Activated naive CD4-positive, alpha-beta T cell treated with anti-CD3 and anti-CD28 coated beads for 36 hours (primary cell): ENCODE results near the gene FOXO6. TPM values are rescaled to one million over a fixed set of nuclear protein-coding genes. Genes with fewer than 3 reads are reported as not detected.
A peak's percentile ranks its signal among the peaks of the same experiment; 100 is the strongest.

Experiments used
- CTCF ChIA-PET: fragments of 350-600 bp; sonication (Branson Sonifier 250); formaldehyde crosslinking; loops from one replicate; lab custom pipeline; 2021; ENCODE audit warnings: antibody characterized with exemption; lab: Charles Lee
- DNase-seq: peaks from one replicate; pipeline ENCODE4 v3.0.0-alpha.2; 2020
- H3K27ac Mint-ChIP-seq: one replicate; pipeline ENCODE4 v1.8.0; 2021; ENCODE audit warnings: mild to moderate bottlenecking, mixed read lengths
- H3K27me3 Mint-ChIP-seq: one replicate; pipeline ENCODE4 v1.8.0; 2021; ENCODE audit warnings: low read depth, mixed read lengths
- H3K36me3 Mint-ChIP-seq: one replicate; pipeline ENCODE4 v1.8.0; 2021; ENCODE audit warnings: low read depth, mixed read lengths
- H3K4me1 Mint-ChIP-seq: one replicate; pipeline ENCODE4 v1.8.0; 2021; ENCODE audit warnings: low read depth, mixed read lengths
- H3K4me3 Mint-ChIP-seq: one replicate; pipeline ENCODE4 v1.8.0; 2021; ENCODE audit warnings: mild to moderate bottlenecking, moderate library complexity, mixed read lengths
- H3K9me3 Mint-ChIP-seq: one replicate; pipeline ENCODE4 v1.8.0; 2021; ENCODE audit warnings: mixed read lengths
- intact Hi-C: fragments of 100-400 bp; cut with micrococcal nuclease; formaldehyde crosslinking; loops from one replicate; pipeline ENCODE4 v1.15.1; 2023
- total RNA-seq, 2 experiments: library from RNA; stranded (reverse); gene quantifications; one replicate each; pipeline ENCODE4 v1.2.3, GENCODE V29; 2021

FOXO6 gene
- total RNA-seq, 2 experiments from 2014 or later, result 0.15 TPM; not detected in 1

- H3K4me3 Mint-ChIP-seq, result no peak overlapping the region
- no peaks in the 10 kb centered on the region for H3K9me3 Mint-ChIP-seq
- CTCF ChIA-PET, result no interaction called here
- peaks cover 5% of the 10 kb centered on the region for H3K4me1 Mint-ChIP-seq
- intact Hi-C loops, result no loop called here
- no peaks in the 10 kb centered on the region for H3K36me3 Mint-ChIP-seq
- no peak for DNase-seq
- peaks cover 12% of the 10 kb centered on the region for H3K27me3 Mint-ChIP-seq
- no peak overlapping the region for H3K27ac Mint-ChIP-seq
These were observed 14.0 kb upstream of the FOXO6 start for GRCh38 chr1:41347276-41347675.

- intact Hi-C loops, result no loop called here
- no peak overlapping the region for H3K27ac Mint-ChIP-seq
- no peaks in the 10 kb centered on the region for H3K36me3 Mint-ChIP-seq
These were observed 12.8 kb upstream of the FOXO6 start for GRCh38 chr1:41348394-41348793.

GRCh38 chr1:41349361-41350054 lies 11.7 kb upstream of the FOXO6 start:
- peaks cover 8% of the 10 kb centered on the region for H3K27me3 Mint-ChIP-seq
- no peaks in the 10 kb centered on the region for H3K36me3 Mint-ChIP-seq
- intact Hi-C loops, result no loop called here
- no peak overlapping the region for H3K27ac Mint-ChIP-seq
- no peak overlapping the region for H3K4me3 Mint-ChIP-seq
- DNase-seq, result no peak
- H3K9me3 Mint-ChIP-seq, result no peaks in the 10 kb centered on the region
- H3K4me1 Mint-ChIP-seq, result peaks cover 3% of the 10 kb centered on the region
- CTCF ChIA-PET, result no interaction called here

More at GRCh38 chr1:41348394-41348793, 12.8 kb upstream of the FOXO6 start:
- CTCF ChIA-PET, result no interaction called here
- Mint-ChIP-seq H3K27me3 (peaks cover 4% of the 10 kb centered on the region), H3K9me3 (no peaks in the 10 kb centered on the region), H3K4me3 (no peak overlapping the region), H3K4me1 (peaks cover 5% of the 10 kb centered on the region)
- no peak for DNase-seq

- CTCF ChIA-PET, result no interaction called here
- no peaks in the 10 kb centered on the region for H3K9me3 Mint-ChIP-seq
These were observed 11.2 kb upstream of the FOXO6 start for GRCh38 chr1:41350055-41350378.

GRCh38 chr1:41351262-41352151 lies 9.7 kb upstream of the FOXO6 start:
- CTCF ChIA-PET, result interaction anchor here (0.6 kb wide), 1 partner anchor 9 kb away, joined by 3 read pairs; no protein-coding TSS in a partner anchor
- H3K4me3 Mint-ChIP-seq, result no peak overlapping the region

More at GRCh38 chr1:41350055-41350378, 11.2 kb upstream of the FOXO6 start:
- no peak overlapping the region for H3K27ac Mint-ChIP-seq
- peaks cover 8% of the 10 kb centered on the region for H3K27me3 Mint-ChIP-seq
- intact Hi-C loops, result no loop called here
- no peaks in the 10 kb centered on the region for H3K36me3 Mint-ChIP-seq
- H3K4me3 Mint-ChIP-seq, result no peak overlapping the region
- H3K4me1 Mint-ChIP-seq, result no peaks in the 10 kb centered on the region
- DNase-seq, result no peak

GRCh38 chr1:41353744-41354143 lies 7.5 kb upstream of the FOXO6 start:
- CTCF ChIA-PET, result no interaction called here
- intact Hi-C loops, result no loop called here
- Mint-ChIP-seq H3K4me3 (no peak overlapping the region), H3K27ac (peak overlapping the region; percentile 57), H3K9me3 (no peaks in the 10 kb centered on the region), H3K4me1 (peaks cover 6% of the 10 kb centered on the region), H3K27me3 (peaks cover 15% of the 10 kb centered on the region), H3K36me3 (no peaks in the 10 kb centered on the region)
- DNase-seq, result no peak

More at GRCh38 chr1:41351262-41352151, 9.7 kb upstream of the FOXO6 start:
- Mint-ChIP-seq H3K27me3 (peaks cover 8% of the 10 kb centered on the region), H3K4me1 (no peaks in the 10 kb centered on the region), H3K27ac (no peak overlapping the region), H3K9me3 (no peaks in the 10 kb centered on the region), H3K36me3 (no peaks in the 10 kb centered on the region)
- intact Hi-C loops, result no loop called here
- DNase-seq, result no peak

- Mint-ChIP-seq H3K36me3 (no peaks in the 10 kb centered on the region), H3K27ac (no peak overlapping the region), H3K9me3 (no peaks in the 10 kb centered on the region)
These were observed 6.3 kb upstream of the FOXO6 start for GRCh38 chr1:41354956-41355355.

GRCh38 chr1:41355356-41355755 lies 5.9 kb upstream of the FOXO6 start:
- intact Hi-C loops, result no loop called here
- no peak overlapping the region for H3K4me3 Mint-ChIP-seq
- no peak overlapping the region for H3K27ac Mint-ChIP-seq
- H3K36me3 Mint-ChIP-seq, result no peaks in the 10 kb centered on the region
- CTCF ChIA-PET, result interaction anchor here (1.2 kb wide), 1 partner anchor 63 kb away, joined by 4 read pairs; no protein-coding TSS in a partner anchor
- no peaks in the 10 kb centered on the region for H3K9me3 Mint-ChIP-seq
- peaks cover 7% of the 10 kb centered on the region for H3K4me1 Mint-ChIP-seq
- no peak for DNase-seq
- peaks cover 13% of the 10 kb centered on the region for H3K27me3 Mint-ChIP-seq

More at GRCh38 chr1:41354956-41355355, 6.3 kb upstream of the FOXO6 start:
- H3K4me3 Mint-ChIP-seq, result no peak overlapping the region
- DNase-seq, result no peak
- intact Hi-C loops, result no loop called here
- CTCF ChIA-PET, result interaction anchor here (1.2 kb wide), 1 partner anchor 63 kb away, joined by 4 read pairs; no protein-coding TSS in a partner anchor
- H3K27me3 Mint-ChIP-seq, result peaks cover 15% of the 10 kb centered on the region
- H3K4me1 Mint-ChIP-seq, result peaks cover 6% of the 10 kb centered on the region

- intact Hi-C loops, result no loop called here
- Mint-ChIP-seq H3K4me1 (peaks cover 8% of the 10 kb centered on the region), H3K27ac (no peak overlapping the region), H3K27me3 (peaks cover 13% of the 10 kb centered on the region), H3K36me3 (no peaks in the 10 kb centered on the region), H3K4me3 (no peak overlapping the region), H3K9me3 (no peaks in the 10 kb centered on the region)
- CTCF ChIA-PET, result interaction anchor here (1.2 kb wide), 1 partner anchor 62 kb away, joined by 4 read pairs; no protein-coding TSS in a partner anchor
- no peak for DNase-seq
These were observed 5.5 kb upstream of the FOXO6 start for GRCh38 chr1:41355761-41356160.

- H3K9me3 Mint-ChIP-seq, result no peaks in the 10 kb centered on the region
- H3K27me3 Mint-ChIP-seq, result peaks cover 13% of the 10 kb centered on the region
- H3K27ac Mint-ChIP-seq, result no peak overlapping the region
- H3K4me1 Mint-ChIP-seq, result peaks cover 8% of the 10 kb centered on the region
- DNase-seq, result no peak
- CTCF ChIA-PET, result interaction anchor here (0.6 kb wide), 1 partner anchor 36 kb away, joined by 3 read pairs; no protein-coding TSS in a partner anchor
- intact Hi-C loops, result no loop called here
- H3K4me3 Mint-ChIP-seq, result no peak overlapping the region
- no peaks in the 10 kb centered on the region for H3K36me3 Mint-ChIP-seq
These were observed 4.5 kb upstream of the FOXO6 start for GRCh38 chr1:41356752-41357151.

GRCh38 chr1:41357451-41358101 lies 3.7 kb upstream of the FOXO6 start:
- no peaks in the 10 kb centered on the region for H3K9me3 Mint-ChIP-seq
- H3K27ac Mint-ChIP-seq, result no peak overlapping the region
- no peaks in the 10 kb centered on the region for H3K36me3 Mint-ChIP-seq
- CTCF ChIA-PET, result interaction anchor here (0.6 to 1.8 kb wide), 2 partner anchors 40 to 60 kb away, joined by 3 to 5 read pairs; no protein-coding TSS in a partner anchor
- H3K4me1 Mint-ChIP-seq, result peaks cover 8% of the 10 kb centered on the region
- DNase-seq, result no peak
- intact Hi-C loops, result no loop called here
- peaks cover 18% of the 10 kb centered on the region for H3K27me3 Mint-ChIP-seq
- no peak overlapping the region for H3K4me3 Mint-ChIP-seq
